Activated CD4-positive, CD25-positive, alpha-beta regulatory T cell treated with anti-CD3 and anti-CD28 coated beads, Interleukin-2, amount 50 U/mL, for 24 hours (primary cell): ENCODE results near the gene ARHGAP24.
"Not testable (repeated sequence)": the region's sequence is repeated elsewhere in the genome, so short reads cannot be mapped to it uniquely, and the experiment has no call there.

ENCODE experiments used
- ATAC-seq, 2 donors: fragments of 150-1000 bp; cut with Tn5 transposase; one replicate each; pipeline ENCODE4 v1.10.0; 2021; ENCODE audit warnings: mild to moderate bottlenecking in 1 of 2, moderate library complexity in 1 of 2

Gene ARHGAP24

DNA sequence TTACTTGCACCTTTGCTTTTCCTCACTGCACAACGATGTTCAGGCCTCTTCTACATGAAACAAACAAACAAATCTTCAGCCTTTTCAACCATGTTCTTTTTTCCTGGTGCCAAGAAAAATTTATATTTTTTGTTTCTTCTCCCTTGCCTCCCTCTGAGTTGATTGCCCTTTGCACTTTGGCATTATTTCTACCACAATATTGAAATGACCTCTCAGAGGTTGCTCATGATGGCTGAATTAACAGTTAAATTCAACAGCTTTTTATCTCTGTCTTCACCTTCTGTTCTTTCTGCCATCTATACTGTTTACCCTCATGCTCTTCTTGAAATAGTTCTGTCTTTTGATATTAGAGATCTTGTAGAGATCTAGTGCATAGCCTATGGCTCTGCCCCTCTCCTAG, 308.9 kb downstream of the ARHGAP24 start:
- no peak for ATAC-seq

DNA sequence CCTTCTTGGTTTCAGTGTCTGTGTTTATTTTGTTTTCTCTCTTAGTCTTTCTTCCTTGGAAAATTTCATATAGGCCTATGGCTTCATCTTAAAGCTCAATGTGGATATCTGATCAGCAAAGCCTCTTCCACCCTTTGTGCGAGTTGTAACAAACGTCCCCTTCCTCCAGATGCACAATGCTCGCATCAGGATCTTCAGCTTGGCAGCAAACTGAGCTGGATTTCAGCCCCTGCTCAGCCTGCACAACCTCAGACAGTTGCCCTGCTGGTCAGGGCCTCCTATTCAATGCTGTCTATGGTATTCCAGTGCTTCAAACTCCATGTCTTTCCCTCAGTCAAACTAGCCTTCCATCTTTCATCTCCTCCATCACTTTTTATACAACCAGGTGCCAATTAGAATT, 309.4 kb downstream of the ARHGAP24 start:
- ATAC-seq = no peak

DNA sequence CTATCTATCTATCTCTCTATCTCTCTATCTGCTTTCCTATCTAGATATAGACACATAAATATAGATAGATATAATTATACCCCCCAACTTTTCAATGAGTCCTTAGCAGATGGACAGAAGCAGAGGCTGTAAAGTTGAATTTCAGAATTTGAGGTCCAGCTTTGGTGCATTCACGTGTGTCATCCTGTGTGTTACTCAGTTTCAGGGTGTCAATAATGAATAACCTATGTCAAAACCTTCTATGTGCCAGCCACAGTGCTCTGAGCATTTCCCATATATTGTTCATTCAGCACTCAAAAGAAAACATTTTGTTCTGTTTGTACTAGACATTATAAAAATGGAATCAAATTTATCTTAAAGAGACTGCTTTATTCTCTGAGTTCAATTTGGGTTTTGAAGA, 310.0 kb downstream of the ARHGAP24 start:
- no peak for ATAC-seq

DNA sequence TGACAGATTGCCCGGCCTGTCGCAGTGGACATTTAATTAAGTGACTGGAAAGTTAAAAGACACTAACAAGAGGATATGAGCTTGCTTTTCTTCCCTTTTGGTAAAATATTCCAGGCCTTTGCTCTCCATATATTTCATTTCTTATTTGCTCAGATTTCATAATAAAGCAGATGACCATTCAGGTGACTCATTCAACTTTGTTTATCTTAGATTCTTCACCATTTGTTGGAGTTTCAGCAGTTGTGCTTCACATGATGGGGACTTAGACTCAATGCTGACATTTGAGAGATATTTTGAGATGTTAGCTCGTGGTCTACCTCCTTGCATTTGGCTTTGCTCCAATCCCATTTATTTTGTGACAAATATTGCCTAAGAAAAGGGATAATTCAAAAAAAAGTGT, 312.2 kb downstream of the ARHGAP24 start:
- ATAC-seq = no peak

DNA sequence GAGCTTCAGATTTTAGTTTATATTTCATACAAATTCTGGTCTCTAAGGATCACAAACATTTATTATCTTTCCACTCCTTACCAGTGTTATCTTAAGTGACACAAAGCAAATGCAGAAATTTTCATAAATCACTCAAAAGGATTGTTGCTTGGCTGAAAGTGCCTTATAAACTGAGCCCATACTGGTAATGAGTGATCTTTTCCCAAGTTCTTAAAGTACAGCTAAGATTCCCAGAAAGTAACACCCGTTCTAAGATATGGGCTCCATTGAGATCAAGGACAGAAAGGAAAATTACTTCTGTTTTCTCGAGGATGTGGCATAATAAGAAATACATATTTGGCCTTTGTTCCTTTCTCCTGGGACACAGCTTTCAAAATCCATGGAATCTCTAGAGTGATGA, 313.7 kb downstream of the ARHGAP24 start:
- ATAC-seq = no peak

DNA sequence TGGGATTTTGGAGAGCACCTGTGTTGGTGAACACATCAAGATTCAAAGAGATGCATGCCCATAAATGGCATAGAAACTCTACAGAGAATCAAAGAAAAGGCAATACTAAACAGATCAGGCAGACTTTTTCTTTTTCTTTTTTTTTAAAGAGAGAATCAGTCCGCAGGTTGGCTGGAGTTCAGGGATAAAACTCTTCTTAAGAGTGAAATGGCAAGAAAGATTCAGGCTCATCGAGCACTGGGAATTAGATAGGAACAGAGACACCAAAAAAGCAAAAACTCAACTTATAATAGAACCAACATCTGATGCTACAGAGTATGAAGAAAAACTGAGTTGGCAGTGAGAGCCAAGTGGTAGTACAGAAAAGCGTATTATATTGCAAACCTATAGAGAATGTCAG, 314.3 kb downstream of the ARHGAP24 start:
- no peak for ATAC-seq

DNA sequence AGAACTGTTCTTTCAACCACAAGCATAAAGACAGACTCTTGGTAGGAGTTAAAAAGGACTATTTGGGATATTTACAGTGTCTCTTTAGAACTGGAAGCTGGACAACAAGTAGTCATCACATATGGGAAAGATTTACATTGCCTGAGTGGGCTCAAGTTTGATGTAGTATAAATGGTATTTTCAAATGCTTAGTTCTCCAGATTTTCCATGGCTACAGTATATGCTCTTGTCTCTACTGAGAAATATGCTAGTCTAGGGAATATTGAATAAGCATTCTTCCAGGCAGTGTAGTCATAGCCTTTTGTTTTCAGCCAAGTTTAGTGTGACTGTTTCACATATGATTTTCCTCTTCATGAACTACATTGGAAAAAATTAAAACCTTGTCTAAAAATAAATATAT, 315.6 kb downstream of the ARHGAP24 start:
- ATAC-seq = no peak

DNA sequence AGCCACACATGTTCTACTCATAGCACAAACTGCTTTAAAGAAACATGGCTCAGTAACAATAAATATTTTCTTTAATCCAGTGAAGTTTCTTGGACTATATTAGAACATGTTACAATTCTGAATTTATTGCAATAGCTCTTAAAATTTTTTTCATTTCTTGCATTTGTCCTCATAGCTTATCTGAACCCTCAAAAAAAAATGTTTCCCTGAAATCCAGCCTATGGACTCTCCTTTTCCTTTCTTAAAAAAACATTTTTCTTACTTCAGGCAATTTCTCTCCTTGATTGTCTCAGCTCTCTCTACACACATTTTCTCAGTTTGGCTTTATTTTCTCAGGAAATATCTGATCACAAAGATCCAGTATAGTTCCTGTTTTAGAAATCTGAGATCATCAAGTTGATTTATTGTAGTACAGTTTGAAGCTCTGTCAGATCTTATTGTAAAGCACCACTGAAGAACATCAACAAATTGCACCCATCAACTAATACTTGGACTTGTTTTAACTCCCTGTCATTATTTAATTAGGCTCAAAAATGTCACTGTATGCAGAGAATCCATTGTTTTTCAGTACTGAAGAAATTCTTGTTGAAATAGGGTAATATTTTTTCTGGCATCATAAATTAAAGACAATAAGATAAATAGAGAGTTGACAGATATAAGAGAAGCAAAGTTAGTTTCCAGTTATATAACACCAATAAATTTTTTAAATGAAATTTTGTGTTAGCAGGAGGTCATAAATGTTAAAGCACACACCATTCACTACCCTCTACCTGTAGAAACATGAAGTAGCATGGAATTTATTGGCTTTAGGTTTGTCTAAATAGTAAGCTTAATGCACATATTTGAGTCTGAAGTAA, 317.7 kb downstream of the ARHGAP24 start:
- no peak for ATAC-seq

DNA sequence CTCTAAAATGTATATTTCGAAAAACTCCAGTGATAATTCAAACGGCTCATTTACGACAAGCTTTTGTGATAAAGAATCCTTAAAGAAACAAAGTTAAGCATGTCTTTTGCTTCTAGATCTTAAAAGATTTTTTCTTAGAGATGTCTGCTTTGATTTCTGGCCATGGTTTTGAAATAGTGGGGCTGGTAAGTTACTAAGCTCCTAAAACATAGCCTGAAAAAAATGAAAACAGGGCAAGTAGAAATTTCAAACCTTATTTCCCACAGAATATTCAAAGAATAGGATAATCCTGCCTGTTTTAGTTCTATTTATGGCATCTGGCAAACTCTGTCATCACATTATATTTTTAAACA, 318.3 kb downstream of the ARHGAP24 start:
- ATAC-seq = no peak

DNA sequence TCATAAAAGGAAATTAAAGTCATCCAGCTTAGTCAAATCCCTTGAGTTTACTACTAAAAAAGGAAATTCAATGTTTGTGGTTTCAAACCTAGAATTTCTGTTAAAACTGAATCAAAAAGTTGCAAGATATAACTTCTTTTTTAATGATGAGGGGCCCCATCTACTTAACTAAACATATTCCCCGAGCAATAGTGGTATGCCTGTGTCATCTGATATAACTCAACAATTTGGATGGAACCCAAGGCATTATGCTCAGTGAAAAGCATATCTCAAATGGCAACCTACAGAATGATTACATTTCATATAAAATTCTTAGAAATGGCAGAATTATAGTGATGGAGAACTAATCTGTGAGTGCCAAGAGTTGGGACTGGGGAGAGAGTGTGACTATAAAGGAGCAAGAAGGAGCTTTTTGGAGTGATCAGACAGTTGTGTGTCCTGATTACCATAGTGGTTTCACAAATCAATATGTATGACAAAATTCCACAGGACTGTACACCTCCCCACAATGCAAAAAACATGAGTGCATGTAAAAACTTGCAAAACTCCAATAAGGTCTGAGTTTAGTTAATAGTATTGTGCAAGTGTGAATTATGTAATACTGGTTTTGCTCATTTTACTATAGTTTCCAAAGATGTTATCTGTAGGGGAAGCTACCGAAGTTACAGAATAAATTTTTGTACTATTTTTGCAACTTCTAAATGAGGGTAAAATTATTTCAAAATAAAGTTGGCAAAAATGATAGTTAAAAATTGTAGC, 323.2 kb downstream of the ARHGAP24 start:
- no peak for ATAC-seq

DNA sequence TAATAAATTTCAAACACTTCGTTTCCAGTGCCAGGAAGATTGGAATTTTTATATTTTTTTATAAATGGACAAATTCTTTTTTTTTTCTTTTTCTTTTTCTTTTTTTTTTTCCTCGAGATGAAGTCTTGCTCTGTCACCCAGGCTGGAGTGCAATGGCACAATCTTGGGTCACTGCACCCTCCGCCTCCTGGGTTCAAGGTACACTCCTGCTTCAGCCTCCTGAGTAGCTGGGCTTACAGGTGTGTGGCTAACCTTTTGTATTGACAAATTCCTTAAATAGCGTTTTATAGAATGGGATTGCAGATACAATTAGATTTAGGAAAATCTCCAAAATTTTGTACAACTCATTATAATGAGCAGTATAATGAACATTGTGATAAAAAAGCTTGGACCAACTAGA, 328.9 kb downstream of the ARHGAP24 start:
- ATAC-seq = no peak

DNA sequence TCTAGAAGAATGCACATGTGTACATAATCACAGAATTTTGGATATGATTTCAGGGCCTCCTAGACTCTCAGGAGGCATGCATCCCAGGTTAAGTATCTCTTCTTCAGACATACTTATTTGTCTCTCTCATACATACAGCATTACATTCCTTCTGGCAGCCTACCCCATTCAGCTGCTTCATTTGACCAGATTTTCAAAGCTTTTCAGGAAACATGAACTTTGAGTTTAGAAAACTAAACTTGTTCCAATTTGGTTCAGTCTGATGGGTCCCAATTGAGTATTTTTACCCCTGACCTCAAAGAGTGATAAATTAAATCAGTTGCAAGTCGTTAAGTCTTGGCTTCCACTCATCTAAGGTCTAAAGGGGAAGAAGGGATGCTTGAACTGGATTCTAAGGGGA, 330.9 kb downstream of the ARHGAP24 start:
- ATAC-seq = no peak

DNA sequence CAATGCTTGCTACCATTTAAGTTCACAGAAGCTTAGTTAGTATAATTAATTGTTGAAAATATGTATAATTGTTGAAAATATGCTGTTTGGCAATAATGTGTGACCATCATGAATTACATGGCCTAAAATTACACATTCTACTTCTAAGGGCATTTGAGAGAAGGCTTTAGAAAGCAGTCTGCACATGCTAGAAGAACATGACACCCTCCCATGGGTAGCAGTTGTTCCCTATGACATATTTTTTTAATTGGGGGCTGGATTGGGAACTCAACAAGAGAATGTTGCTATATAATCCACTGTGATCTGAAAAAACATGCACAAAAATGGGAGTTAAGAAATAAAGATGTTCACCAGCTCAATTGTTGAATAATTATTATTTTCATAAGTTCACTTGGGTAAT, 331.4 kb downstream of the ARHGAP24 start:
- ATAC-seq = no peak

DNA sequence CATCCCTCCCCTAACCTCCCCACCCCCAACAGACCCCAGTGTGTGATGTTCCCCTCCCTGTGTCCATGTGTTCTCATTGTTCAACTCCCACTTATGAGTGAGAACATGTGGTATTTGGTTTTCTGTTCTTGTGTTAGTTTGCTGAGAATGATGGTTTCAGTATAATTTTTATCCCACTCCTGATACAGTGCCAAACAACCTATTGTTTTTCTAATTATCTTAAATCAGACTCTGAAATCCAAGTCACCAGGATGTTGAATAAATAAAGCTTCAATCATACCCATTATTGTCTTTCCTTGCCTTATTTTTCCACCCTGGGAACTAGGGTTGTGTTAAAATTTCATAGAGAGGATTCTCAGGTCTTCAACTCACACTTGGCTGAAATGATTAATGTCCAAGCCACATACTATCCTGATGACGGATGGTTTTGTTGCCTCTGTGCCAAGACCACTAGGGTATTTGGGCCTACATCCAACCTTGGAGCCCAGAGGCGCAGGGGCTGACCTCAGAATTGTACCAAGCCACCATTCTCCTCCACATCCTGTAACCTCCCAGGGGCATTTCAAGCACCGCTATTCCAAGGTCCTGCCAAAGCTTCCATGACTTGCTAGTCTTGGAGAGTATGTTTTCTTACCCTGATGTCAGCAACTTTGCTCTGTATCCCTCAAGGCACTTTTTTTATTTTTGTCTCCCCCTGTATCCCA, 332.4 kb downstream of the ARHGAP24 start:
- no peak for ATAC-seq

DNA sequence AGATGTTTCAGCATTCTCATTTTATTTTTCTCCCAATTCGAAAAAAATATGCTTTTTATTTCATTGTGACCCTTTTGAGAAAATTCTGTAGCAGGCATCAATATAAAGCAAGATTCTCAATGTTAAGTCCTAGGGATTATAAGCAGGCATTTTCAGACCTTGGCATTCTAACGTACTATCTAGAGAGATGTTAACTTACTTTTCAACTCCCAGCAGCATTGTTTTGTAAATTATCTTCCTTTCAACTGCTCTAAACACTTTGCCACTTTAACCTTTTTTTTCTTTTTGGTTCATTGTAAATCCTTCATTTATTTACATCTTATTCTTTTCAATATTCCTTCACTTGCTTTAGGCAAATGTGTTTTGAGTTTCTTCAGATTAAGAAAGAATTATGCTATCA, 333.2 kb downstream of the ARHGAP24 start:
- no peak for ATAC-seq

DNA sequence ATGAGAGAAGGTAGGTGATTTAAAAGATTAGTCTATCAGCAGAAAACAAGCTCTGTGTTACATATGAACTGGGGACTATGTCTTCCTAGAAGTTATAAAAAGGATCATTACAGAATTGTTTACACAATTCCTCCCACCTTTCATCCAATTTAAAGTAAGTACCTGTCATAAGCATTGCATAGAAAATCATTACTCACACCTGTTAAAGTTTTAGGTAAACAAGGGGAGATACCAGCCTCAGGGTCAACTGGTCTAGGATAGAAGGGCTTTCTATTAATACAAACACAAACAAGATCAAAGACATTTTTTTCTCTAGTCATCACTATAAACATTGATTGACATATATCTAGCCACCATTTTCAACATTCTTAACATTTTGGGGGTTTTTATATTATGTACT, 333.9 kb downstream of the ARHGAP24 start:
- ATAC-seq = no peak

DNA sequence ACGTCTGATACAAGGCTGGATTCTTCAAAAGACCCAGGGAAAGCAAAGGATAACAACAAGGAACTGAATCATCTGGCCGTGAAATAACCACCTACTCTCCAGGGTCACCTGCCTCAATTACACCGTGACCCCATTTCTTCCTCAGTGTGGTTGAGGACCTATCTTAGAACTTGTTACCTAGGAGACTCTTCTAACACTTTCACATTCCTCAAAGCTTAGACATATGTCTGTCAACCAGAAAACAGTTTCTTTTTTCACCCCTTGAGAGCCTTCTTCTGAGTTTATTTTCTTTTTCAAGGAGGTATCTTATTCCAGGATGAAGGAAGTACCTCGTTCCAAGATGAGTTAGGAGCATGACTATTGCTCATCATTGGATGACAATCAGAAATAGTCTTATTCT, 337.8 kb downstream of the ARHGAP24 start:
- no peak for ATAC-seq

DNA sequence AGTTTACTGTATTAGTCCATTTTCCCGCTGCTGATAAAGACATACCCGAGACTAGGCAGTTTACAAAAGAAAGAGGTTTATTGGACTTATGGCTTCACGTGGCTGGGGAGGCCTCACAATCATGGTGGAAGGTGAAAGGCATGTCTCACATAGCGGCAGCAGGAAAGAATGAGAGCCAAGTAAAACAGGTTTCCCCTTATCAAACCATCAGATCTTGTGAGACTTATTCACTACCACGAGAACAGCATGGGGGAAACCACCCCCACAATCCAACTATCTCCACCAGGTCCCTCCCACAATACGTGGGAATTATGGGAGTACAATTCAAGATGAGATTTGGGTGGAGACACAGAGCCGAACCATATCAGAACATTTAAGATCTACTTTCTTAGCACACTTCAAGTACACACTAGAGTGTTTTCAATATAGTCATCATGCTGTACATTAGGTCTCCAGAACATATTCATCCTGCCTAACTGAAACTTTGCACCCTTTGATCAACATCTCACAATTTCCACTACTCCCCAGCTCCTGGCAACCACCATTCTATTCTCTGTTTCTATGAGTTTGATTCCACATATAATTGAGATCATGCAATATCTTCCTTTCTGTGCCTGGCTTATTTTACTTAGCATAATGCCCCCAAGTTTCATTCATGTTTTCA, 341.0 kb downstream of the ARHGAP24 start:
- ATAC-seq = no peak

DNA sequence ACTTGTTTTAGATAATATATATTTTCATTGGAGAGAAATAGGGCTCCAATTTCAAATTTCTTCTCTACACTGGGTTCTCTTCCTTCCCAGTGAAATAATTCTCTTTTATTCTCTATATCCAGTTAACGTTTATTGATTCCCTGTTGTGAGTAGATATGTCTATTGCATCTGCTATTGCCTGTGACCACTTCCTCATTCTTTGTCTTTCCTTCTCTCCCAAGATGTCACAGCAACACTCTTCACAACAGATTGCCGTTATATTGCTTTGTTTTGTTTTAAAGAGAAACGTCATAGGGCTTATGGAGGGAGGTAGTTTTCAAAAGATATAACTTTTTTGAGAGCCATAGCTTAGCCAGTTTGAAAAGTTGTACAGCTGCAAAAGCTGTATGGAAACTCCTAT, 343.8 kb downstream of the ARHGAP24 start:
- no peak for ATAC-seq

DNA sequence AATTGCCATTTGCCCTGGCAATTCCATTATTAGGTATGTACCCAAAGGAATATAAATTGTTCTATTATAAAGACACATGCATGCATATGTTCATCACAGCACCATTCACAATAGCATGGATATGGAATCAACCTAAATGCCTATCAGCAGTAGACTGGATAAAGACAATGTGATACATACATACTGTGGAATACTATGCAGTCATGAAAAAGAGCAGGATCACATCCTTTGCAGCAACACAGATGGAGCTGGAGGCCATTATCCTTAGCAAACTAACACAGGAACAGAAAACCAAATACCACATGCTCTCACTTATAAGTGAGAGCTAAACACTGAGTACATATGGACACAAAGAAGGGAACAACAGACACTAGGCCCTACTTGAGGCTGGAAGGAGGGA, 345.2 kb downstream of the ARHGAP24 start:
- ATAC-seq = not testable (repeated sequence)

DNA sequence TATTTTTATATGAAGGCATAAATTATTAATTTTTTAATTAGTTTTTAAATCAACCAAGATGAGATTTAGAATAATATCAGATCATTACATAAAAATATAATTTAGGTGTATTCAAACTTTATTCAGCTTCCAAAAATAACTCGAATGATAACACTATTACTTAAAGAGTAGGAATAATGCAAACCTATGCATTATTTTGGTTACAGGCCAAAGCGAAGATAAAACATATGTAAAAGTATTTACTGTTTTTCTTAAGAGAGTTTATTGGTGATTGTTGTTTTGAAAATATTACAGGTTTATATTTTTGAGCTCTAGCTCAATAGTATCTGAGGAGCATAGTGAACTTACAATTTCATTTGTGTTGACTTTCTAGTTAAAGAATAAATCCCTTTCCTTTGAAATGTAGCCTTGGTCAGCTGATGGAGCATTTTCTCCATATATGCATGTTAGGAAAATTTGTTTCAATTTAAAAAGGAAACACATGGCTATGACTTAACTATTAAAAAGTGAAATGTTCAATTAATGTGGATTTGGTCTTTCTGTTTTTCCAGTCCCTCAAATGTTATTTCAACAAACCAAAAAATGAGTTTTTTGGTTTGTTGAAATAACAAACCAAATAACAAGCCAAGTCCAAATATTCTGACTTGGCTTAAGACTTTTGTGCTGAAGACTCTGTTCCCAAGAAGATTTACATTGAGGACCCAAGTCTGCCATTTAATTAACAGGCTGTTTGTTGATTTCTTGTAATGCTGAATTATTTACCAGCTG, 346.9 kb downstream of the ARHGAP24 start:
- no peak for ATAC-seq

DNA sequence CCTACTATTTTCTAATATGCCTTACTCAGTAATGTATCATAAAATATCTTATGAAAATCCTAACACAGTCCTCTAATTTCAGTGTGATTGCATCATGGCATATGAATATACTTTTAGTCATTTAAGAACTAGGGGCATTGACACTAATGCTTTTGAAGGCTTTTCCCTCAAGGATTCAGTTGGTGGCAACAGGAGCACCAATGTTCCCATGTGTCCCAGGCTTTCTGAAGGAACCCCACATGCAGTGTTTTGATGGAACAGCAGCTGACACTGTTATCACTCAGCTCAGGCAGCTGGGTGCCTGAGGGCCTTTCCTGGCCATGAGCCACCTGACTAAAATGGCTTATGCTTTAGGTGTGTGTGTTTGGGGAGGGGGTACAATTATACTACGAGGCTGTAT, 348.3 kb downstream of the ARHGAP24 start:
- ATAC-seq = no peak
